PFSK-1 (cell line): ENCODE data around the gene SMIM7.

Experiments
- FOXP2 ChIP-seq: optimal IDR thresholded peaks from 2 replicates; pipeline ENCODE3; 2011; ENCODE audit warnings: borderline replicate concordance, control low read depth, inconsistent platforms; ENCODE audit not compliant: insufficient read depth; ENCODE audit errors: extremely low read length, extremely low read depth
- POLR2AphosphoS5 ChIP-seq: IDR thresholded peaks from 2 replicates; pipeline ENCODE4 v1.6.1; 2012; ENCODE audit warnings: low read depth, mild to moderate bottlenecking, control low read depth, low read length, moderate library complexity
- SIN3A ChIP-seq: IDR thresholded peaks from 2 replicates; pipeline ENCODE4 v1.6.1; 2012; ENCODE audit warnings: mild to moderate bottlenecking, low read length, moderate library complexity, borderline replicate concordance; ENCODE audit not compliant: insufficient read depth
- TAF1 ChIP-seq: IDR thresholded peaks from 2 replicates; pipeline ENCODE4 v1.6.1; 2012; ENCODE audit warnings: low read length, control low read depth, borderline replicate concordance; ENCODE audit not compliant: insufficient read depth
- TF ChIP-seq, protein P1 (sequence below), 2 experiments: IDR thresholded peaks; 2 replicates each; pipeline versions ENCODE4 v1.6.1 to v1.8.0; 2011 to 2012; ENCODE audit warnings: low read depth in 2 of 2, low read length in 2 of 2, control low read depth in 1 of 2, inconsistent platforms in 1 of 2, mild to moderate bottlenecking in 1 of 2, moderate library complexity in 1 of 2; ENCODE audit not compliant: insufficient read depth in 1 of 2

The SMIM7 gene

DNA sequence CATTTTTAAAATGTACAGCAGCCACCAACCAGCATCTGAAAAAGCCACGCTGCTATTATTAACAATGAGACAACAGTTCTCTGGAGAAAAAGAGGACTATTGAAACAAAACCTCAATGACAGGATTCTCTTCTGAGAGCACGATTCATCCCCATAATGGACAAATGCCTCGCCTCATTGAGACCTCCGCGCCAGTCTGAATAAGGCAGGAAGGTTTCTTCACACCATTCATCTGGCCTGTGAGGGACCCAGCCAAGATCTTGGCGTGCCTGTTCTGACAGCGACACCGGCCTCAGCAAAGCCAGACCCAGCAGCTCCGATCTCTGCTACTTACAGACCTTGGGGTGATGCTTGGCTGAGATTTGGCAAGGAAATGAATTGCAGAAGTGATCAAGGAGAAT, 14.8 kb downstream of the SMIM7 start:
- no peak for TF ChIP-seq SIN3A
- TF ChIP-seq POLR2AphosphoS5 = no peak
- TF ChIP-seq FOXP2 = no peak
- TF ChIP-seq TAF1 = no peak
- TF ChIP-seq, protein P1, sequence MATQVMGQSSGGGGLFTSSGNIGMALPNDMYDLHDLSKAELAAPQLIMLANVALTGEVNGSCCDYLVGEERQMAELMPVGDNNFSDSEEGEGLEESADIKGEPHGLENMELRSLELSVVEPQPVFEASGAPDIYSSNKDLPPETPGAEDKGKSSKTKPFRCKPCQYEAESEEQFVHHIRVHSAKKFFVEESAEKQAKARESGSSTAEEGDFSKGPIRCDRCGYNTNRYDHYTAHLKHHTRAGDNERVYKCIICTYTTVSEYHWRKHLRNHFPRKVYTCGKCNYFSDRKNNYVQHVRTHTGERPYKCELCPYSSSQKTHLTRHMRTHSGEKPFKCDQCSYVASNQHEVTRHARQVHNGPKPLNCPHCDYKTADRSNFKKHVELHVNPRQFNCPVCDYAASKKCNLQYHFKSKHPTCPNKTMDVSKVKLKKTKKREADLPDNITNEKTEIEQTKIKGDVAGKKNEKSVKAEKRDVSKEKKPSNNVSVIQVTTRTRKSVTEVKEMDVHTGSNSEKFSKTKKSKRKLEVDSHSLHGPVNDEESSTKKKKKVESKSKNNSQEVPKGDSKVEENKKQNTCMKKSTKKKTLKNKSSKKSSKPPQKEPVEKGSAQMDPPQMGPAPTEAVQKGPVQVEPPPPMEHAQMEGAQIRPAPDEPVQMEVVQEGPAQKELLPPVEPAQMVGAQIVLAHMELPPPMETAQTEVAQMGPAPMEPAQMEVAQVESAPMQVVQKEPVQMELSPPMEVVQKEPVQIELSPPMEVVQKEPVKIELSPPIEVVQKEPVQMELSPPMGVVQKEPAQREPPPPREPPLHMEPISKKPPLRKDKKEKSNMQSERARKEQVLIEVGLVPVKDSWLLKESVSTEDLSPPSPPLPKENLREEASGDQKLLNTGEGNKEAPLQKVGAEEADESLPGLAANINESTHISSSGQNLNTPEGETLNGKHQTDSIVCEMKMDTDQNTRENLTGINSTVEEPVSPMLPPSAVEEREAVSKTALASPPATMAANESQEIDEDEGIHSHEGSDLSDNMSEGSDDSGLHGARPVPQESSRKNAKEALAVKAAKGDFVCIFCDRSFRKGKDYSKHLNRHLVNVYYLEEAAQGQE (IDR thresholded peaks at IDR 0.05; ENCODE audit: insufficient read depth in 1 of 2, low read depth in 2 of 2, low read length in 2 of 2) = no peak

DNA sequence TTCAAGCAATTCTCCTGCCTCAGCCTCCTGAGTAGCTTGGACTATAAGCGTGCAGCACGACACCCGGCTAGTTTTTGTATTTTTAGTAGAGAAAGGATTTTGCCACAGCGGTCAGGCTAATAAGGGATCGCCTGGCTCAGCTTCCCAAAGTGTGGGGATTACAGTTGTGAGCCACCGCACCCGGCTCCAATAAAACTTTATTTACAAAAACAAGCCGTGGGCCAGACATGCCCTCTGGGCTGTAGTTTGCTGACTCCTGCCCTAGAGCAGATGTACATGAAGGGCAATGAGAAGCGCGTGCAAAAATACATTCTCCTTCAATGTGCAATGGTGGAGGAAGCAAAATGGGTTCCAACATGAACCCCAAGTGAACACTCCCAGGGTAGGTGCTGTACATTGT, 18.2 kb downstream of the SMIM7 start:
- TF ChIP-seq FOXP2 = no peak
- TF ChIP-seq TAF1 = no peak
- TF ChIP-seq POLR2AphosphoS5 = no peak
- TF ChIP-seq SIN3A = no peak
- TF ChIP-seq, protein P1 (IDR thresholded peaks at IDR 0.05; ENCODE audit: insufficient read depth in 1 of 2, low read depth in 2 of 2, low read length in 2 of 2) = no peak

- TF ChIP-seq FOXP2 (no peak), SIN3A (no peak), POLR2AphosphoS5 (no peak)
Measured at GRCh38 chr19:16640951-16641350, 19.0 kb downstream of the SMIM7 start.

- no peak for TF ChIP-seq TAF1
- TF ChIP-seq SIN3A = no peak
- no peak for TF ChIP-seq FOXP2
- no peak for TF ChIP-seq POLR2AphosphoS5
- TF ChIP-seq, protein P1 (IDR thresholded peaks at IDR 0.05; ENCODE audit: insufficient read depth in 1 of 2, low read depth in 2 of 2, low read length in 2 of 2) = no peak
Measured at GRCh38 chr19:16638666-16639065, 21.3 kb downstream of the SMIM7 start.

GRCh38 chr19:16637535-16637934, 22.4 kb downstream of the SMIM7 start:
- TF ChIP-seq SIN3A (no peak), FOXP2 (no peak), POLR2AphosphoS5 (no peak), TAF1 (no peak)
- TF ChIP-seq, protein P1 (IDR thresholded peaks at IDR 0.05; ENCODE audit: insufficient read depth in 1 of 2, low read depth in 2 of 2, low read length in 2 of 2) = no peak
